Measurements from ENCODE around the gene CHRM1. TPM values are rescaled to one million over a fixed set of nuclear protein-coding genes. Genes with fewer than 3 reads are reported as not detected.

The CHRM1 gene
- total RNA-seq, 2 experiments from 2014 or later = not detected

GRCh38 chr11:62897311-62897710 lies 23.9 kb downstream of the CHRM1 start:
- no peaks in the 10 kb centered on the region for H3K4me1 ChIP-seq (ENCODE audit: insufficient read depth, low read length, poor library complexity, severe bottlenecking)
- ChIA-PET POLR2A (no interaction called here), CTCF (ENCODE audit: unreplicated experiment) (no interaction called here)
- no peak overlapping the region for H3K4me2 ChIP-seq (ENCODE audit: low read length)
- no peak overlapping the region for H3K27ac ChIP-seq (ENCODE audit: low read depth, low read length, poor library complexity, severe bottlenecking)
- BruUV-seq (replicated peaks) = no TSS peak
- DNase-seq (ENCODE audit: low spot score) = no peak
- no peak overlapping the region for H2AFZ ChIP-seq (ENCODE audit: low read length)
- no peak overlapping the region for H3K4me3 ChIP-seq (ENCODE audit: low read depth, low read length, poor library complexity, severe bottlenecking)
- H3K9me3 ChIP-seq (ENCODE audit: low read length) = no peaks in the 10 kb centered on the region
- H3K9me2 ChIP-seq (ENCODE audit: insufficient read depth, low read length) = no peaks in the 10 kb centered on the region
- TF ChIP-seq CTCF (conservative IDR thresholded peaks at IDR 0.05; ENCODE audit: low read length) (no peak), EZH2phosphoT487 (IDR thresholded peaks at IDR 0.05; ENCODE audit: borderline replicate concordance, low read depth, low read length) (no peak)
- H3K36me3 ChIP-seq (ENCODE audit: insufficient read depth, low read length) = no peaks in the 10 kb centered on the region
- H3K79me2 ChIP-seq (ENCODE audit: insufficient read depth, low read depth, low read length) = no peaks in the 10 kb centered on the region
- intact Hi-C loops (cut with micrococcal nuclease; ENCODE audit: unreplicated experiment) = no loop called here
- no peaks in the 10 kb centered on the region for H4K20me1 ChIP-seq (ENCODE audit: insufficient read depth, low read length)

GRCh38 chr11:62896049-62896448 lies 25.1 kb downstream of the CHRM1 start:
- H3K9me2 ChIP-seq (ENCODE audit: insufficient read depth, low read length) = no peaks in the 10 kb centered on the region
- BruUV-seq (replicated peaks) = no TSS peak
- H3K9me3 ChIP-seq (ENCODE audit: low read length) = no peaks in the 10 kb centered on the region
- intact Hi-C loops (cut with micrococcal nuclease; ENCODE audit: unreplicated experiment) = no loop called here
- no peaks in the 10 kb centered on the region for H3K79me2 ChIP-seq (ENCODE audit: insufficient read depth, low read depth, low read length)
- no peak for TF ChIP-seq EZH2phosphoT487 (IDR thresholded peaks at IDR 0.05; ENCODE audit: borderline replicate concordance, low read depth, low read length)
- TF ChIP-seq CTCF (conservative IDR thresholded peaks at IDR 0.05; ENCODE audit: low read length) = no peak
- H3K36me3 ChIP-seq (ENCODE audit: insufficient read depth, low read length) = no peaks in the 10 kb centered on the region
- H3K4me3 ChIP-seq (ENCODE audit: low read depth, low read length, poor library complexity, severe bottlenecking) = no peak overlapping the region
- no peak overlapping the region for H3K4me2 ChIP-seq (ENCODE audit: low read length)
- no peak overlapping the region for H3K27ac ChIP-seq (ENCODE audit: low read depth, low read length, poor library complexity, severe bottlenecking)
- no peak for DNase-seq (ENCODE audit: low spot score)
- H2AFZ ChIP-seq (ENCODE audit: low read length) = no peak overlapping the region
- no peaks in the 10 kb centered on the region for H3K4me1 ChIP-seq (ENCODE audit: insufficient read depth, low read length, poor library complexity, severe bottlenecking)
- H4K20me1 ChIP-seq (ENCODE audit: insufficient read depth, low read length) = no peaks in the 10 kb centered on the region
- POLR2A ChIA-PET = no interaction called here
- CTCF ChIA-PET (ENCODE audit: unreplicated experiment) = no interaction called here

- no peak for DNase-seq (ENCODE audit: low spot score)
- Histone ChIP-seq H4K20me1 (ENCODE audit: insufficient read depth, low read length) (no peaks in the 10 kb centered on the region), H3K9me3 (ENCODE audit: low read length) (no peaks in the 10 kb centered on the region), H3K4me3 (ENCODE audit: low read depth, low read length, poor library complexity, severe bottlenecking) (no peak overlapping the region), H3K9me2 (ENCODE audit: insufficient read depth, low read length) (no peaks in the 10 kb centered on the region), H3K79me2 (ENCODE audit: insufficient read depth, low read depth, low read length) (no peaks in the 10 kb centered on the region), H3K36me3 (ENCODE audit: insufficient read depth, low read length) (no peaks in the 10 kb centered on the region), H2AFZ (ENCODE audit: low read length) (no peak overlapping the region), H3K4me1 (ENCODE audit: insufficient read depth, low read length, poor library complexity, severe bottlenecking) (no peaks in the 10 kb centered on the region), H3K4me2 (ENCODE audit: low read length) (no peak overlapping the region), H3K27ac (ENCODE audit: low read depth, low read length, poor library complexity, severe bottlenecking) (no peak overlapping the region)
- POLR2A ChIA-PET = no interaction called here
- intact Hi-C loops (cut with micrococcal nuclease; ENCODE audit: unreplicated experiment) = no loop called here
- TF ChIP-seq EZH2phosphoT487 (IDR thresholded peaks at IDR 0.05; ENCODE audit: borderline replicate concordance, low read depth, low read length) = no peak
- CTCF ChIA-PET (ENCODE audit: unreplicated experiment) = no interaction called here
- no TSS peak for BruUV-seq (replicated peaks)
Observed at GRCh38 chr11:62895501-62895900, 25.7 kb downstream of the CHRM1 start.
